ENCODE data around the gene IL18.

IL18 gene

DNA sequence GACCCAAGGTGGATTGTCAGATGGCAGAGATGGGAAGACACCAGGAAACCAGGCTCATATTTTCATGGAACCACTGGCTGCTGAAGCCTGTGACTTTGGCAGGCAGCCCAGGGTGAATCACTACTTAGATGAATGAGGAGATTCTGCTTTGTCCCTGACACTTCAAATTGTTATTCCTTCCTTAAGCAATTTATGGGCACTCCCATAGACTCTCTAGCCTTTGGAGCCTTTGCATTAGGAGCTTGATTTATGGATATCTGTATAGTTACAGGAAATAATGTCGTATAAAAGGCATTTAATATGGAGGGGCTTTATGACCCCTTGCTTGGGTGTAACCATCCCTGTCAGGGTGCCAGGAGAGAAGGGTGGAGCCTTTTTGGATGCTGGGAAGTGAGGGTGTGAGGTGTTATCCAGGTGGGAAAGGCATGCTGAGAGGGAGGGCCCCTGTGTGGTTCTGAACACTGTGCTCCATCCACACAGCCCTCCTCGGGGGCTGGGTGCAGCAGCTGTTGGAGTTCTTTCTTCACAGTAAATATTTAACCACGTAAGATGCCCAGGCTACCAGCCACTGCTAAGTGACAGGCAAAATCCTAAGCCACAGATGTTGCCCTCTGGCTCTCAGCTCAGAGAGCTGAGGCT is 35.3 kb downstream of the IL18 start:
- Histone ChIP-seq H3K4me2 (ENCODE audit: low read depth, low read length, poor library complexity, severe bottlenecking) (no peak overlapping the region), H3K9me3 (ENCODE audit: insufficient read depth, low read length) (no peaks in the 10 kb centered on the region), H2AFZ (ENCODE audit: low read depth, low read length, severe bottlenecking) (no peak overlapping the region), H3K9ac (ENCODE audit: low read length) (no peak overlapping the region), H3F3A (ENCODE audit: insufficient read depth) (no peaks in the 10 kb centered on the region), H3K27me3 (ENCODE audit: low read length) (no peaks in the 10 kb centered on the region), H3K9me2 (replicated peaks; ENCODE audit: insufficient read depth, low read length) (no peaks in the 10 kb centered on the region), H3K36me3 (ENCODE audit: low read length) (no peaks in the 10 kb centered on the region), H4K20me1 (ENCODE audit: low read depth, low read length) (no peaks in the 10 kb centered on the region), H3K79me2 (ENCODE audit: insufficient read depth, low read length) (no peaks in the 10 kb centered on the region), H3K4me3 (ENCODE audit: insufficient read depth, low read length, poor library complexity, severe bottlenecking) (no peak overlapping the region), H3K27ac (ENCODE audit: low read depth, low read length) (no peak overlapping the region)
- TF ChIP-seq, protein P1, sequence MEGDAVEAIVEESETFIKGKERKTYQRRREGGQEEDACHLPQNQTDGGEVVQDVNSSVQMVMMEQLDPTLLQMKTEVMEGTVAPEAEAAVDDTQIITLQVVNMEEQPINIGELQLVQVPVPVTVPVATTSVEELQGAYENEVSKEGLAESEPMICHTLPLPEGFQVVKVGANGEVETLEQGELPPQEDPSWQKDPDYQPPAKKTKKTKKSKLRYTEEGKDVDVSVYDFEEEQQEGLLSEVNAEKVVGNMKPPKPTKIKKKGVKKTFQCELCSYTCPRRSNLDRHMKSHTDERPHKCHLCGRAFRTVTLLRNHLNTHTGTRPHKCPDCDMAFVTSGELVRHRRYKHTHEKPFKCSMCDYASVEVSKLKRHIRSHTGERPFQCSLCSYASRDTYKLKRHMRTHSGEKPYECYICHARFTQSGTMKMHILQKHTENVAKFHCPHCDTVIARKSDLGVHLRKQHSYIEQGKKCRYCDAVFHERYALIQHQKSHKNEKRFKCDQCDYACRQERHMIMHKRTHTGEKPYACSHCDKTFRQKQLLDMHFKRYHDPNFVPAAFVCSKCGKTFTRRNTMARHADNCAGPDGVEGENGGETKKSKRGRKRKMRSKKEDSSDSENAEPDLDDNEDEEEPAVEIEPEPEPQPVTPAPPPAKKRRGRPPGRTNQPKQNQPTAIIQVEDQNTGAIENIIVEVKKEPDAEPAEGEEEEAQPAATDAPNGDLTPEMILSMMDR (IDR thresholded peaks at IDR 0.05; ENCODE audit: insufficient read depth, low read length, poor library complexity, severe bottlenecking), result no peak
- TF ChIP-seq EZH2phosphoT487 (conservative IDR thresholded peaks at IDR 0.05; ENCODE audit: low read length), result no peak

DNA sequence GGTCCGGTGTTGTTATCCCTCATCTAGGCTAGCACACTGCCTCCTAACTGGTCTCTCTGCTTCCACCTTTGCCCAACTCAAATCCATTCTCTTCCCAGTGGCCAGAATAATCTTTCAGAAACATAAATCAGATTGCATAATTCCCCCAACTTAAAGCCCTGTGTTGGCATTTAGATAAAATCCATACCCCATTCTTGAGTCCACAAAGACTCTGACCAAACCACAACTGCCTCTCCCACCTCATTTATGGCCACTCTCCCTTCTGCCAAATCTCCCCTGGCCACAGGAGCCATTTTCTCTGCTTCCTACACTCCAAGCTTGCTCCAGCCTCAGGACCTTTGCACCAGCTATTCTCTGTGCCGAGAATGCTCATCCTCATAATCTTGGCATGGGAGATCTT is 36.8 kb downstream of the IL18 start:
- Histone ChIP-seq H4K20me1 (ENCODE audit: low read depth, low read length) (no peaks in the 10 kb centered on the region), H3K9me3 (ENCODE audit: insufficient read depth, low read length) (no peaks in the 10 kb centered on the region), H3K9ac (ENCODE audit: low read length) (no peak overlapping the region), H3K4me2 (ENCODE audit: low read depth, low read length, poor library complexity, severe bottlenecking) (no peak overlapping the region), H3K36me3 (ENCODE audit: low read length) (no peaks in the 10 kb centered on the region), H2AFZ (ENCODE audit: low read depth, low read length, severe bottlenecking) (no peak overlapping the region), H3F3A (ENCODE audit: insufficient read depth) (no peaks in the 10 kb centered on the region), H3K27me3 (ENCODE audit: low read length) (no peaks in the 10 kb centered on the region), H3K79me2 (ENCODE audit: insufficient read depth, low read length) (no peaks in the 10 kb centered on the region), H3K9me2 (replicated peaks; ENCODE audit: insufficient read depth, low read length) (no peaks in the 10 kb centered on the region), H3K4me3 (ENCODE audit: insufficient read depth, low read length, poor library complexity, severe bottlenecking) (no peak overlapping the region), H3K27ac (ENCODE audit: low read depth, low read length) (no peak overlapping the region)
- no peak for TF ChIP-seq EZH2phosphoT487 (conservative IDR thresholded peaks at IDR 0.05; ENCODE audit: low read length)
- TF ChIP-seq, protein P1 (IDR thresholded peaks at IDR 0.05; ENCODE audit: insufficient read depth, low read length, poor library complexity, severe bottlenecking), result no peak

DNA sequence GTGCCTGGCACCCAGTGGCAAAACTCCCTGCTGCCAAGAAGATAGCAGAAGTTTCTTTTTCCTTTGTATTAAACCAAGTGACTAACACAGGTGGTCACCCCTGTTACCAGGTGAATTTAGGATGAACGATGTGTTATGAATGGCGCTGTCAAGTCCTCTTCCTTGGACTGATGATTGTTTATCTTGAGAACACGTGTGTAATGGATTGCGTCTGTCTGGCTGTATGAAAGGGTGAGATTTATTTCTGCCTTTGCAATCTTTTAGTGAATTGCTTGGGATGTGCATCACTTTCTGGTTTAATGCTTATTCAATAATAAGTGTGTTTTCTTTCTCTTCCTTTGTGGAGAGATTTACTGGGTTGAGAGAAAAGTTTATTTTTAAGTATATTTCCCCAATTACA is 40.8 kb downstream of the IL18 start:
- H3K4me3 ChIP-seq (ENCODE audit: insufficient read depth, low read length, poor library complexity, severe bottlenecking), result no peak overlapping the region
- H3K9me3 ChIP-seq (ENCODE audit: insufficient read depth, low read length), result no peaks in the 10 kb centered on the region
- no peak overlapping the region for H3K9ac ChIP-seq (ENCODE audit: low read length)
- no peaks in the 10 kb centered on the region for H4K20me1 ChIP-seq (ENCODE audit: low read depth, low read length)
- H3K4me2 ChIP-seq (ENCODE audit: low read depth, low read length, poor library complexity, severe bottlenecking), result no peak overlapping the region
- TF ChIP-seq, protein P1 (IDR thresholded peaks at IDR 0.05; ENCODE audit: insufficient read depth, low read length, poor library complexity, severe bottlenecking), result no peak
- TF ChIP-seq EZH2phosphoT487 (conservative IDR thresholded peaks at IDR 0.05; ENCODE audit: low read length), result no peak
- no peak overlapping the region for H3K27ac ChIP-seq (ENCODE audit: low read depth, low read length)
- no peaks in the 10 kb centered on the region for H3K9me2 ChIP-seq (replicated peaks; ENCODE audit: insufficient read depth, low read length)
- H3F3A ChIP-seq (ENCODE audit: insufficient read depth), result no peaks in the 10 kb centered on the region
- no peak overlapping the region for H2AFZ ChIP-seq (ENCODE audit: low read depth, low read length, severe bottlenecking)
- no peaks in the 10 kb centered on the region for H3K79me2 ChIP-seq (ENCODE audit: insufficient read depth, low read length)
- no peaks in the 10 kb centered on the region for H3K36me3 ChIP-seq (ENCODE audit: low read length)
- H3K27me3 ChIP-seq (ENCODE audit: low read length), result no peaks in the 10 kb centered on the region
